GM23248 (cell line): ENCODE results near the gene MTHFD1L. TPM values are rescaled to one million over a fixed set of nuclear protein-coding genes. Genes with fewer than 3 reads are reported as not detected.

Experiments used
- DNase-seq: peaks from one replicate; pipeline ENCODE4 v3.0.0-alpha.2; 2015
- H2AFZ ChIP-seq: fragments of 200-600 bp; sonication (generic); 2 replicates; pipeline ENCODE4 v1.6.1; 2016; ENCODE audit warnings: antibody characterized with exemption
- H3F3A ChIP-seq: fragments of 200-600 bp; sonication (generic); 2 replicates; pipeline ENCODE4 v1.6.1; 2016; ENCODE audit warnings: mild to moderate bottlenecking, antibody characterized with exemption, mixed run types; ENCODE audit not compliant: insufficient read depth
- H3K27ac ChIP-seq: fragments of 200-600 bp; sonication (generic); 2 replicates; pipeline ENCODE4 v1.5.1; 2016; ENCODE audit warnings: mild to moderate bottlenecking
- H3K27me3 ChIP-seq: fragments of 200-600 bp; sonication (generic); replicated peaks from 2 replicates; pipeline ENCODE4 v1.6.1; 2016; ENCODE audit warnings: mild to moderate bottlenecking; ENCODE audit not compliant: insufficient read depth
- H3K36me3 ChIP-seq: fragments of 200-600 bp; sonication (generic); 2 replicates; pipeline ENCODE4 v1.6.1; 2016; ENCODE audit warnings: low read depth, mild to moderate bottlenecking
- H3K4me1 ChIP-seq: fragments of 200-600 bp; sonication (generic); 2 replicates; pipeline ENCODE4 v1.6.1; 2016; ENCODE audit warnings: mild to moderate bottlenecking; ENCODE audit not compliant: insufficient read depth
- H3K4me2 ChIP-seq: fragments of 200-600 bp; sonication (generic); one replicate; pipeline ENCODE4 v1.6.1; 2016; ENCODE audit warnings: mild to moderate bottlenecking; ENCODE audit not compliant: unreplicated experiment
- H3K4me3 ChIP-seq: fragments of 200-600 bp; sonication (generic); 2 replicates; pipeline ENCODE4 v1.5.1; 2016; ENCODE audit warnings: mild to moderate bottlenecking
- H3K79me2 ChIP-seq: fragments of 200-600 bp; sonication (generic); 2 replicates; pipeline ENCODE4 v1.6.1; 2016; ENCODE audit warnings: mild to moderate bottlenecking; ENCODE audit not compliant: insufficient read depth
- H3K9ac ChIP-seq: fragments of 200-600 bp; sonication (generic); 2 replicates; pipeline ENCODE4 v1.6.1; 2016; ENCODE audit warnings: mild to moderate bottlenecking
- H3K9me2 ChIP-seq: fragments of 200-600 bp; sonication (generic); 2 replicates; pipeline ENCODE4 v1.6.1; 2016; ENCODE audit warnings: mixed run types, mild to moderate bottlenecking, moderate library complexity; ENCODE audit not compliant: insufficient read depth
- H3K9me3 ChIP-seq: fragments of 200-600 bp; sonication (generic); one replicate; pipeline ENCODE4 v1.6.1; 2017; ENCODE audit warnings: low read depth
- H4K20me1 ChIP-seq: fragments of 200-600 bp; sonication (generic); 2 replicates; pipeline ENCODE4 v1.6.0; 2016; ENCODE audit not compliant: insufficient read depth
- EZH2 ChIP-seq: fragments of 200-600 bp; sonication (generic); IDR thresholded peaks from 2 replicates; pipeline ENCODE4 v1.6.1; 2018; ENCODE audit warnings: antibody characterized with exemption, mild to moderate bottlenecking; ENCODE audit not compliant: insufficient read depth, poor library complexity, severe bottlenecking
- EZH2phosphoT487 ChIP-seq: fragments of 200-600 bp; sonication (generic); IDR thresholded peaks from 2 replicates; pipeline ENCODE4 v1.6.1; 2018; ENCODE audit warnings: antibody characterized with exemption, moderate library complexity, mild to moderate bottlenecking, low read depth; ENCODE audit not compliant: insufficient read depth
- WGBS, 2 experiments: methylation state at CpG; one replicate each; pipeline ENCODE4 v1.1.6; 2015 to 2017; ENCODE audit warnings: low lambda C conversion rate in 2 of 2, low coverage in 1 of 2; ENCODE audit errors: missing lambda C conversion rate in 2 of 2; 5-methylcytosine and 5-hydroxymethylcytosine counted together
- in situ Hi-C: fragments of 300-500 bp; cut with MboI; formaldehyde crosslinking; loops from 2 replicates; pipeline ENCODE4 v1.15.0; 2020
- polyA plus RNA-seq: library from polyadenylated mRNA; unstranded; fragments of >200 nt; fragmentation: Nextera tagmentation; extraction: Ambion mirVana; gene quantifications from 2 replicates; pipeline ENCODE4 v1.2.1, GENCODE V29; 2016
- total RNA-seq: library from RNA; depleted of rRNA; stranded (reverse); fragments of >200 nt; shearing (Covaris generic); gene quantifications from 2 replicates; pipeline ENCODE4 v1.2.3, GENCODE V29; 2014

The MTHFD1L gene
- total and polyA plus RNA-seq, 2 experiments from 2014 or later = 57.6 to 99.6 TPM

DNA sequence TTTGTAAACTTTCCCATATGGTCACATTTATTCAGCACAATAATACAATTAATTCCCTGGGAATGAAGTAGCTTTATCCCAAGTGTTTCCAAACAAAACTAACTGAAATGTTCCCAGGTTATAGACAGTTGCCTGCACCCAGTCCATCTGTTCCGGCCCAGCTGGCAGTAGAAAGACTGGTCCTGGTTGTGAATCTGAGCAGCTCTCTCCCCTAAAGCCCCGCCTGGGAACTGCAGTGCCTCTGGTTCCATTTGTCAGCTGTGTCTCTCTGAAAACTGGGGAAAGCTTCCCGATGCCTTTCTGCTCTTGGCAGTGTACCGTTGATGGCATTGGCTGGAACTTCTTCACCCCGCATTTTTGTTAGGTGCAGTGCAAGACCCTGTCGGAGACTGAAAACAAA, 8.7 kb downstream of the MTHFD1L start:
- H3K27me3 ChIP-seq = no peaks in the 10 kb centered on the region
- no peak for DNase-seq
- no peaks in the 10 kb centered on the region for H3K9me3 ChIP-seq
- in situ Hi-C loops = no loop called here
- peaks cover 45% of the 10 kb centered on the region for H3F3A ChIP-seq
- H3K4me2 ChIP-seq = no peak overlapping the region
- H3K4me3 ChIP-seq = no peak overlapping the region
- WGBS, 2 experiments = 83 to 90% methylated on average over 6 of the region's 6 CpGs
- no peaks in the 10 kb centered on the region for H3K9me2 ChIP-seq
- H4K20me1 ChIP-seq = no peaks in the 10 kb centered on the region
- TF ChIP-seq EZH2phosphoT487 = no peak
- TF ChIP-seq EZH2 = no peak
- peaks cover 24% of the 10 kb centered on the region for H3K4me1 ChIP-seq
- H3K9ac ChIP-seq = no peak overlapping the region
- H2AFZ ChIP-seq = no peak overlapping the region
- peaks cover 32% of the 10 kb centered on the region for H3K36me3 ChIP-seq
- no peak overlapping the region for H3K27ac ChIP-seq
- H3K79me2 ChIP-seq = peaks cover 99% of the 10 kb centered on the region

- Histone ChIP-seq H3K9me3 (no peaks in the 10 kb centered on the region), H3K4me3 (no peak overlapping the region), H3K79me2 (peaks cover 99% of the 10 kb centered on the region), H2AFZ (no peak overlapping the region), H3K4me2 (no peak overlapping the region), H3K4me1 (peaks cover 19% of the 10 kb centered on the region), H3K27me3 (no peaks in the 10 kb centered on the region), H3K36me3 (peaks cover 44% of the 10 kb centered on the region), H3K9ac (no peak overlapping the region), H3K9me2 (no peaks in the 10 kb centered on the region), H3F3A (peaks cover 42% of the 10 kb centered on the region), H3K27ac (no peak overlapping the region), H4K20me1 (no peaks in the 10 kb centered on the region)
- 96 to 98% methylated on average over 6 of the region's 6 CpGs for WGBS, 2 experiments
- DNase-seq = no peak
- TF ChIP-seq EZH2 = no peak
- in situ Hi-C loops = no loop called here
Measured at GRCh38 chr6:150875841-150876240, 10.3 kb downstream of the MTHFD1L start.

- H3K79me2 ChIP-seq = peaks cover 100% of the 10 kb centered on the region
- H3F3A ChIP-seq = peaks cover 46% of the 10 kb centered on the region
- no peak overlapping the region for H3K4me3 ChIP-seq
- H2AFZ ChIP-seq = no peak overlapping the region
- H3K9me3 ChIP-seq = no peaks in the 10 kb centered on the region
- H3K9me2 ChIP-seq = no peaks in the 10 kb centered on the region
- no peak overlapping the region for H3K4me2 ChIP-seq
- H3K27me3 ChIP-seq = no peaks in the 10 kb centered on the region
- peaks cover 26% of the 10 kb centered on the region for H3K4me1 ChIP-seq
- whole genome bisulfite sequencing, 2 experiments = 56% methylated on average over 5 of the region's 5 CpGs
- H3K9ac ChIP-seq = no peak overlapping the region
- no peak for TF ChIP-seq EZH2
- TF ChIP-seq EZH2phosphoT487 = no peak
- peaks cover 51% of the 10 kb centered on the region for H3K36me3 ChIP-seq
- in situ Hi-C loops = no loop called here
- no peaks in the 10 kb centered on the region for H4K20me1 ChIP-seq
- no peak overlapping the region for H3K27ac ChIP-seq
- DNase-seq = peak; percentile 36
Measured at GRCh38 chr6:150876598-150876997, 11.1 kb downstream of the MTHFD1L start.

DNA sequence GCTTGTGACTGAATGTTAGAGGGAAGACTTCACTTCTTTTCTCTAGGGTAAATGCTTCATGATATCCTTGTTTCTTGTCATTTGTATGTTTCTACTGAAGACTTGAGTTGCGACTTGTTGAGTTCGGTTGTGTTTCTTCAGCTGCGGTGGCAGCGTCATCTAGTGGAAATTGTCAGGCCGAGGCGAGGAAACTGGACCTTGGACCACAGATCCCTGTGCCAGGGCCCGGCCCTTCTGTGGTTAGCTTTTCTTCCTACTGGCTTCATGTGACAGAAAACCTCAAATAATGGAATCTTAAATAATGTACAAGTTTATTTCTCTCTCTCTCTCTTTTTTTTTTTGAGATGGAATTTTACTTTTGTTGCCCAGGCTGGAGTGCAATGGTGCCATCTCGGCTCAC, 12.4 kb downstream of the MTHFD1L start:
- Histone ChIP-seq H3K4me1 (peaks cover 38% of the 10 kb centered on the region), H2AFZ (no peak overlapping the region), H3K9me2 (no peaks in the 10 kb centered on the region), H3K79me2 (peaks cover 91% of the 10 kb centered on the region), H3K27me3 (no peaks in the 10 kb centered on the region), H3K9ac (no peak overlapping the region), H3K4me2 (no peak overlapping the region), H3K27ac (no peak overlapping the region), H3K4me3 (no peak overlapping the region), H4K20me1 (no peaks in the 10 kb centered on the region), H3F3A (peaks cover 57% of the 10 kb centered on the region), H3K9me3 (no peaks in the 10 kb centered on the region), H3K36me3 (peaks cover 42% of the 10 kb centered on the region)
- no peak for DNase-seq
- 97 to 98% methylated on average over 8 of the region's 8 CpGs for WGBS, 2 experiments
- no peak for TF ChIP-seq EZH2
- TF ChIP-seq EZH2phosphoT487 = no peak
- in situ Hi-C loops = no loop called here

GRCh38 chr6:150878347-150879213, 13.1 kb downstream of the MTHFD1L start:
- WGBS, 2 experiments = 91 to 96% methylated on average over 9 of the region's 9 CpGs
- H4K20me1 ChIP-seq = no peaks in the 10 kb centered on the region
- no peak overlapping the region for H3K4me3 ChIP-seq
- DNase-seq = no peak
- no peak for TF ChIP-seq EZH2phosphoT487
- TF ChIP-seq EZH2 = no peak
- H3K9ac ChIP-seq = no peak overlapping the region
- H3K9me3 ChIP-seq = no peaks in the 10 kb centered on the region
- peaks cover 49% of the 10 kb centered on the region for H3K36me3 ChIP-seq
- no peaks in the 10 kb centered on the region for H3K9me2 ChIP-seq
- H3K27me3 ChIP-seq = no peaks in the 10 kb centered on the region
- in situ Hi-C loops = no loop called here
- H3K79me2 ChIP-seq = peaks cover 91% of the 10 kb centered on the region
- no peak overlapping the region for H3K27ac ChIP-seq
- H3K4me1 ChIP-seq = peaks cover 44% of the 10 kb centered on the region
- peaks cover 64% of the 10 kb centered on the region for H3F3A ChIP-seq
- H2AFZ ChIP-seq = no peak overlapping the region
- H3K4me2 ChIP-seq = no peak overlapping the region
